Calu3 (cell line): ENCODE data around the gene YLPM1. TPM values are rescaled to one million over a fixed set of nuclear protein-coding genes. Genes with fewer than 3 reads are reported as not detected.

Source experiments
- BruUV-seq: library from RNA; stranded (reverse); fragments of 400-500 nt; replicated peaks from 2 replicates; lab custom pipeline; 2021; lab: Mats Ljungman, UMichigan
- CTCF ChIA-PET: fragments of 300-600 bp; sonication (Branson Sonifier 250); formaldehyde crosslinking; loops from one replicate; lab custom pipeline; 2022; ENCODE audit warnings: antibody characterized with exemption; lab: Charles Lee
- DNase-seq: peaks from one replicate; pipeline ENCODE4 v3.0.0; 2022
- H3K27ac Mint-ChIP-seq: one replicate; pipeline ENCODE4 v1.8.0; 2022; ENCODE audit warnings: mixed read lengths; ENCODE audit not compliant: unreplicated experiment
- H3K27me3 Mint-ChIP-seq: one replicate; pipeline ENCODE4 v1.8.0; 2022; ENCODE audit warnings: mixed read lengths; ENCODE audit not compliant: unreplicated experiment
- H3K36me3 Mint-ChIP-seq: one replicate; pipeline ENCODE4 v1.8.0; 2022; ENCODE audit warnings: mild to moderate bottlenecking, moderate library complexity, mixed read lengths; ENCODE audit not compliant: insufficient read depth, unreplicated experiment
- H3K4me1 Mint-ChIP-seq: one replicate; pipeline ENCODE4 v1.8.0; 2022; ENCODE audit warnings: mild to moderate bottlenecking, low read depth, mixed read lengths; ENCODE audit not compliant: unreplicated experiment
- H3K4me3 Mint-ChIP-seq: one replicate; pipeline ENCODE4 v1.8.0; 2022; ENCODE audit warnings: mild to moderate bottlenecking, low read depth, moderate library complexity, mixed read lengths; ENCODE audit not compliant: unreplicated experiment
- H3K9me3 Mint-ChIP-seq: one replicate; pipeline ENCODE4 v1.8.0; 2022; ENCODE audit warnings: low read depth, mixed read lengths; ENCODE audit not compliant: unreplicated experiment
- CTCF ChIP-seq: fragments of 200-600 bp; IDR thresholded peaks from one replicate; pipeline ENCODE4 v1.8.0; 2022; ENCODE audit warnings: antibody characterized with exemption; ENCODE audit not compliant: unreplicated experiment
- intact Hi-C: fragments of 100-400 bp; cut with micrococcal nuclease; formaldehyde crosslinking; loops from one replicate; pipeline ENCODE4 v1.10.0; 2022; ENCODE audit not compliant: unreplicated experiment
- total RNA-seq: library from RNA; stranded (reverse); gene quantifications from 2 replicates; pipeline ENCODE4 v1.2.3, GENCODE V29; 2022

Gene YLPM1
- total RNA-seq, 1 experiment from 2014 or later, result 67.5 TPM

- H3K4me1 Mint-ChIP-seq, result no peaks in the 10 kb centered on the region
- no peak for DNase-seq
- intact Hi-C loops, result no loop called here
- BruUV-seq, result no TSS peak
- no peaks in the 10 kb centered on the region for H3K36me3 Mint-ChIP-seq
- H3K4me3 Mint-ChIP-seq, result no peak overlapping the region
- no peaks in the 10 kb centered on the region for H3K27me3 Mint-ChIP-seq
- no peak for TF ChIP-seq CTCF
- H3K27ac Mint-ChIP-seq, result no peak overlapping the region
- CTCF ChIA-PET, result no interaction called here
- no peaks in the 10 kb centered on the region for H3K9me3 Mint-ChIP-seq
Measured at GRCh38 chr14:74824997-74825396, 61.9 kb downstream of the YLPM1 start.

- DNase-seq, result no peak
- no peaks in the 10 kb centered on the region for H3K36me3 Mint-ChIP-seq
- no peaks in the 10 kb centered on the region for H3K9me3 Mint-ChIP-seq
- CTCF ChIA-PET, result no interaction called here
- no TSS peak for BruUV-seq
- no peak overlapping the region for H3K27ac Mint-ChIP-seq
- H3K4me1 Mint-ChIP-seq, result no peaks in the 10 kb centered on the region
- intact Hi-C loops, result no loop called here
- no peak overlapping the region for H3K4me3 Mint-ChIP-seq
- no peak for TF ChIP-seq CTCF
- H3K27me3 Mint-ChIP-seq, result no peaks in the 10 kb centered on the region
Measured at GRCh38 chr14:74826574-74826973, 63.5 kb downstream of the YLPM1 start.

GRCh38 chr14:74829251-74829650 lies 66.1 kb downstream of the YLPM1 start:
- intact Hi-C loops, result no loop called here
- CTCF ChIA-PET, result no interaction called here
- no peak overlapping the region for H3K27ac Mint-ChIP-seq
- BruUV-seq, result no TSS peak
- no peak for TF ChIP-seq CTCF
- no peak overlapping the region for H3K4me3 Mint-ChIP-seq
- H3K4me1 Mint-ChIP-seq, result no peaks in the 10 kb centered on the region
- no peaks in the 10 kb centered on the region for H3K36me3 Mint-ChIP-seq
- DNase-seq, result no peak
- H3K27me3 Mint-ChIP-seq, result no peaks in the 10 kb centered on the region
- no peaks in the 10 kb centered on the region for H3K9me3 Mint-ChIP-seq

DNA sequence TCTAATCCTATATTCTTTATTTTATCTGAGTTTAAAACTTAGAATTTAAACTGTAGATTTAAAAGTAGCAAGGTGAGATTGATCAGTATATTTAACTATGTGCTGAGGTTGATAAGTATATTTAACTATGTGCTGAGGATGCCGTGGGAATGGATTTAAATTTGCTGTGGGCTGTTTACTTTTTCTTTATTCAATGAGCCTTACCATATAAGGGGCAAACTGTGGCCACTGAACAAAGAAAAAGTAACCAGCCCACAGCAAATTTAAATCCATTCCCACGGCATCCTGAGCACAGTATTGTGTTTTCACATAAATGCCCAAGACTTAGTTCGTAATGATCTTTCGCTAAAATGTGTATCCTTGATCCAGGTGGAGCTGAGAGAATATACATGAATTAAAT lies 69.7 kb downstream of the YLPM1 start:
- CTCF ChIA-PET, result no interaction called here
- Mint-ChIP-seq H3K4me1 (no peaks in the 10 kb centered on the region), H3K9me3 (no peaks in the 10 kb centered on the region), H3K27me3 (no peaks in the 10 kb centered on the region), H3K27ac (no peak overlapping the region), H3K4me3 (no peak overlapping the region), H3K36me3 (no peaks in the 10 kb centered on the region)
- BruUV-seq, result no TSS peak
- no peak for DNase-seq
- intact Hi-C loops, result no loop called here
- TF ChIP-seq CTCF, result no peak
